ENCODE measurements around the gene CARF. TPM values are rescaled to one million over a fixed set of nuclear protein-coding genes. Genes with fewer than 3 reads are reported as not detected.

CARF gene, protein sequence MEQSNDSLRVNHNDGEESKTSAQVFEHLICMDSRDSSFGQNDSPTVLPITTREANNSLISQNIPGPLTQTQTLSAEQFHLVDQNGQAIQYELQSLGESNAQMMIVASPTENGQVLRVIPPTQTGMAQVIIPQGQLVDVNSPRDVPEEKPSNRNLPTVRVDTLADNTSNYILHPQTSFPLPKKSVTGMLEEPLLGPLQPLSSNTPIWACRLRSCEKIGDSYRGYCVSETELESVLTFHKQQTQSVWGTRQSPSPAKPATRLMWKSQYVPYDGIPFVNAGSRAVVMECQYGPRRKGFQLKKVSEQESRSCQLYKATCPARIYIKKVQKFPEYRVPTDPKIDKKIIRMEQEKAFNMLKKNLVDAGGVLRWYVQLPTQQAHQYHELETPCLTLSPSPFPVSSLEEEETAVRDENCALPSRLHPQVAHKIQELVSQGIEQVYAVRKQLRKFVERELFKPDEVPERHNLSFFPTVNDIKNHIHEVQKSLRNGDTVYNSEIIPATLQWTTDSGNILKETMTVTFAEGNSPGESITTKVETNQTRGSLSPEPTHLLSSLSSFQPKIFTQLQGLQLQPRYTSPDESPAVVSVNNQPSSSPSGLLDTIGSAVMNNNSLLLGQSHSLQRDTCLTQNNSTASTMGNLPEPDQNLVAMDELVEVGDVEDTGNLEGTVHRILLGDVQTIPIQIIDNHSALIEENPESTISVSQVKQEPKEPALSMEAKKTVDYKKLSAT
- total RNA-seq: 10 to 100 TPM; 14.3 to 15.8 TPM

DNA sequence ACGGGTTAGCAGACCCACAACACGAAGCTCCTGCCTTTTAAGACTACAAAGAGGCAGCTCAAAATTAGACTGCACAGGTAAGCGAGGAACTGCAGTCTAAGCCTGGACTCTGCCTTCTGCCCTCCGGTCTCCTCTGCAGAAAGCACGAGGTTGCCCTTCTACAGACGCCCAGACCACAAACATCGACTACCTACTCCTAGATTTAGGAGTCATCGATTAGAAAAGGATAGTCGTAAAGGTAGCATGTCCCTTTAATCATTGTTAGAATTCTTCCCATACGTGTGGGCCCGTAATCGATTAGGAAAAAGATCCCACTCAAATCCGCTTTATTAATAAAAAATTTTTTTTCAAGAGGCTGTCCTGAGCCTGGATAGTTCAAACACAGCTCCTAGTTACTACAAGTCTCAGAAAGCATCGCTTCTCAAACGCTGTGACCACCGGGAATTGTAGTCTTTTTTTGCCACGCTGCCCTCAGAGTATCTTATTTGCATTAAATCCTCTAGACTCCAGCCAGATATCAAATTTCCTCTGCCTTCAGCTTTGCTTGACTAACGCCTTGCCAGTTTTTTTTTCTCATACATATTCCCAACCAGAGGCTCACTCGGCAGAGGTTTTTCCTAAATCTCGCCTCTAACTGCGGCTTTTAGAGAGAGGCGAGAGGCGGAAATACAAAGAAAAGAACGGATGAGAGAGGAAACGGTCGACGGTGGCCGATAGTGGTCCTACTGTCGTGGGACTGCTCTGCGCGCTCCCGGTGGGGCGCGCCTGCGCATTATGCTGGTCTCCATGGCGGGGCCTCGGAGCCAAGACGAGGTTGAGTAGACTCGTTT lies at the start of gene CARF, which contains the start of gene WDR12:
TSS of gene CARF (plus strand) at position 764 of the 830 bp plus-strand sequence. CDS start 29,628 bp downstream, outside the sequence.
TSS of gene WDR12 (minus strand) at position 162 of the 830 bp plus-strand sequence. CDS start 197 bp downstream, outside the sequence.
- Histone ChIP-seq H3K4me3 (peak within 1 kb of the TSS; percentile 48 to 55), H3K4me1 (replicated peaks) (no peaks in the 10 kb centered on the region), H3K27ac (peak within 1 kb of the TSS; percentile 84 to 88), H3K36me3 (no peaks in the 10 kb centered on the region), H3K27me3 (replicated peaks; ENCODE audit: insufficient read depth) (no peaks in the 10 kb centered on the region), H3K9me3 (no peaks in the 10 kb centered on the region)
- DNase-seq (ENCODE audit: low spot score): peak; percentile 93
- WGBS: under 1% methylated on average over 39 of the region's 39 CpGs
- TF ChIP-seq POLR2A (IDR thresholded peaks at IDR 0.05) (peak; percentile 27), POLR2AphosphoS5 (IDR thresholded peaks at IDR 0.05) (peak; percentile 87)
- TF ChIP-seq, protein P1, sequence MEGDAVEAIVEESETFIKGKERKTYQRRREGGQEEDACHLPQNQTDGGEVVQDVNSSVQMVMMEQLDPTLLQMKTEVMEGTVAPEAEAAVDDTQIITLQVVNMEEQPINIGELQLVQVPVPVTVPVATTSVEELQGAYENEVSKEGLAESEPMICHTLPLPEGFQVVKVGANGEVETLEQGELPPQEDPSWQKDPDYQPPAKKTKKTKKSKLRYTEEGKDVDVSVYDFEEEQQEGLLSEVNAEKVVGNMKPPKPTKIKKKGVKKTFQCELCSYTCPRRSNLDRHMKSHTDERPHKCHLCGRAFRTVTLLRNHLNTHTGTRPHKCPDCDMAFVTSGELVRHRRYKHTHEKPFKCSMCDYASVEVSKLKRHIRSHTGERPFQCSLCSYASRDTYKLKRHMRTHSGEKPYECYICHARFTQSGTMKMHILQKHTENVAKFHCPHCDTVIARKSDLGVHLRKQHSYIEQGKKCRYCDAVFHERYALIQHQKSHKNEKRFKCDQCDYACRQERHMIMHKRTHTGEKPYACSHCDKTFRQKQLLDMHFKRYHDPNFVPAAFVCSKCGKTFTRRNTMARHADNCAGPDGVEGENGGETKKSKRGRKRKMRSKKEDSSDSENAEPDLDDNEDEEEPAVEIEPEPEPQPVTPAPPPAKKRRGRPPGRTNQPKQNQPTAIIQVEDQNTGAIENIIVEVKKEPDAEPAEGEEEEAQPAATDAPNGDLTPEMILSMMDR (IDR thresholded peaks at IDR 0.05): peak in 1 of 4 experiments; percentile 0
- intact Hi-C loops (cut with DNase I): loop anchor here (10.0 kb wide), 1 partner anchor 103 kb away; the partner anchor contains the start of gene NBEAL1

DNA sequence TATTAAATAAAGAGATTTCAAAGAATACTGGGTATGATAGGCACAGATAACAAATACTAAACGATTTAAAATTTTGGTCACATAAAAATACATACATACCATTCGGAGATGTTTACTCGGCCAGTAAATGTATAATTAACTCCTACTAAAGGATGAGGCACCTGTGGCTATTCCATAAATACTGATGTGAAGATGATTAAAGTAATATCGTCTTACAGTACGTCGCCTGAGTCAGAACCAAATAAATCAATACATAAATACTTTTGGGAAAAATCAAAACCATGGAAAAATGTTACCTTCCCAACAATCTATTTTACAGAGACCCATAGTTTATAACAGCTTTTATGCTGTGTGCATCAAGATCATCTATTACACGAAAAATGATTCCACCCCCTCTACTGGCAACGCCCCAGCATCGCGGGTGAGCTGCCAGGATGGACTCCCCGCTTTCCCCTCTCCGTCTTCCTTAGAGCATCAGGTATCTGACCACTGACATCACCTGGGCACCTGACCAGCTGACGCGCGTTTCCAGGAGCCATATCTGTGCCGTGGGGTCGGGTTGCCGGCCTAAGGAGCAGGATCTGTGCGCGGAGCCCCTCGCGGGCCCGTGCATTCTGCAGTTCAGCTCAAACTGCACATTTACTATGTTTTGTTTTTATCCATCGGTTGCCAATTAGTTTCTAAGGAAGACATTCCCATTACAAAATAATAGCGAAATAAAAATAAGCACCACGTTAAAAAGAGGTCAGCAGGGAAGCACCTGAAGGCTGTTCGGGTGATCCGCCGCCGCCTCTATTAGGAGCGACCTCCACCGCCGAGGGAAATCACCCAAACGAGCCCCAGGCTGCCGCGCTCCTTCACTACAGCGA lies 41.4 kb upstream of the CARF start:
- peak; percentile 21 for TF ChIP-seq POLR2A (IDR thresholded peaks at IDR 0.05)
- TF ChIP-seq POLR2AphosphoS5 (IDR thresholded peaks at IDR 0.05): peak; percentile 38
- TF ChIP-seq, protein P1 (IDR thresholded peaks at IDR 0.05): peak in 3 of 4 experiments; percentile 7 to 22 (median 12)
- peak; percentile 60 for DNase-seq (ENCODE audit: low spot score)
- 2% methylated on average over 37 of the region's 37 CpGs for WGBS
- H3K27ac ChIP-seq: peak overlapping the region; percentile 78 to 91
- H3K4me1 ChIP-seq (replicated peaks): no peaks in the 10 kb centered on the region
- no peaks in the 10 kb centered on the region for H3K27me3 ChIP-seq (replicated peaks; ENCODE audit: insufficient read depth)
- intact Hi-C loops (cut with DNase I): no loop called here
- no peaks in the 10 kb centered on the region for H3K36me3 ChIP-seq
- no peaks in the 10 kb centered on the region for H3K9me3 ChIP-seq
- H3K4me3 ChIP-seq: peak overlapping the region; percentile 65 to 90

DNA sequence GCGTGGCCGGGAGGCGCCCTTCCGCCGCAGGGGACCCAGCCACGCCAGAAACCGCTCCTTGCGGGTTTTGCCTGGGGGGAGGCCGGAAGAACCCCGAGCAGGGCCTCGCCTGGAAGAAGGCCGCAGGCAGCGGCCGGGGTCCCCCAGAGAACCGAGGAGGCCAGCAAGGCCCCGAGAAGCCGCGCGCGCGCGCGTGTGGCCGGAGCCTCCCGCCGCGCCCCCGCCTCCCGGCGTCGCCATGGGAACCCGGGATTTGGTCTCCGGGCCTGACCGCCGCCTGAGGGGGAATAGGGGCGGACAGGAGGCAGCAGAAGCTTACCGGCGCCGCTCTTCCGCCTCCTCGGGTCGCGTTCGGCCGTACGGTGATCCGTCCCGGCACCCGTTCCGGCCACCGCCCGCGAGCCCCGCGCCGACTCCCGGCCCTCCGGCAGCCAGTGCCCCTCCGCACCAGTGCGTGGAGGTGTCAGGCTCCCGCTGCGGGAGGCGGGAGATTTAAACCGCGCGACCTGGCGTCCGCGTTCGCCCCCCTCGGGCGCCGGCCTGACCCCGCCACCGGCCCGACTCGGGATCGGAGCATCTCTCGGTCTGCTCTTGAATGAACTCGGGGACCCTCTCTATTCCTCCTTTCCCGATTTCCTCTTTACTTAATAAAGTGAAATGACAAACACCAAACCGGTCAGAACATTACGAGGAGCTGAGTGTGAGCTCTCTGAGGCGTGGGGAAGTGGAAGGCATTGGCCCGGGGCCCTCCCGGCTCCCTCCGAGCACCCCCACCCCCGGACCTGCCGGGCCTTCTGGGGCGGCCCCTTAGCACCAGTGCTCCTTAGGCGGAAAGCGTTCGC lies 40.6 kb upstream of the CARF start, which contains the start of gene ICA1L:
TSS of gene ICA1L (minus strand) at position 467 of the 842 bp plus-strand sequence. CDS start 42,757 bp downstream, outside the sequence.
- intact Hi-C loops (cut with DNase I): no loop called here
- TF ChIP-seq, protein P1 (IDR thresholded peaks at IDR 0.05): peak in 1 of 4 experiments; percentile 19
- TF ChIP-seq POLR2A (IDR thresholded peaks at IDR 0.05): peak; percentile 23
- no peak for TF ChIP-seq POLR2AphosphoS5 (IDR thresholded peaks at IDR 0.05)
- H3K9me3 ChIP-seq: no peaks in the 10 kb centered on the region
- H3K4me1 ChIP-seq (replicated peaks): no peaks in the 10 kb centered on the region
- peak; percentile 35 for DNase-seq (ENCODE audit: low spot score)
- WGBS: under 1% methylated on average over 70 of the region's 93 CpGs
- H3K27me3 ChIP-seq (replicated peaks; ENCODE audit: insufficient read depth): no peaks in the 10 kb centered on the region
- H3K4me3 ChIP-seq: peak within 1 kb of the TSS; percentile 65 to 90
- peak within 1 kb of the TSS; percentile 78 to 91 for H3K27ac ChIP-seq
- H3K36me3 ChIP-seq: no peaks in the 10 kb centered on the region

All from prostate gland (tissue), 2 donors.